ENCODE measurements around the gene KCTD5.

The KCTD5 gene

DNA sequence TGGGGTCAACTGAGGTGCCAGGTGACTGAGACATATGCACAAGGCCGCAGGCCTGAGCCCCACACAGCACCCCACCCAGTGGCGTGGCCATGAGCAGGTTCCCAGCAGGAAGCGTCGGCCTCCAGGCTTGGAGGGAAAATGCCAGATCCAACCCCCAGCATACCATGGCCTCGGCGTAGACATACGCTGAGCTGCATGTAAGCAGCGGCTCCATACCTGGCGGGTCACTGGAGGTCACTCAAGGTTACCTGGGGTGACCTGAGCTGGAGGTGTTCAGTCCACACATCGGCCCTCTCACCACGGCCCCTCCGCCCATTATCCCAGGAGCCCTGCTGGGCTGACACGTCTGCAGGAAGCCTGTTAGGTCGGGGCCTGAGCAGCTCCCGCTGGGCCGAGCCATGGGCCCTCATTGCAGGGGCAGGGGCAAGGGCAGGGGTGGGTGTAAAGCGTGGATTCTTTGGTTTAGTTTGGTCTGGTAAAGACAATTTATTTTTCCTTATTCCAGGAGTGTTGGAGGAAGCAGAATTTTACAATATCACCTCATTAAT is 15.2 kb downstream of the KCTD5 start:
- DNase-seq (ENCODE audit: low read depth), result no peak

DNA sequence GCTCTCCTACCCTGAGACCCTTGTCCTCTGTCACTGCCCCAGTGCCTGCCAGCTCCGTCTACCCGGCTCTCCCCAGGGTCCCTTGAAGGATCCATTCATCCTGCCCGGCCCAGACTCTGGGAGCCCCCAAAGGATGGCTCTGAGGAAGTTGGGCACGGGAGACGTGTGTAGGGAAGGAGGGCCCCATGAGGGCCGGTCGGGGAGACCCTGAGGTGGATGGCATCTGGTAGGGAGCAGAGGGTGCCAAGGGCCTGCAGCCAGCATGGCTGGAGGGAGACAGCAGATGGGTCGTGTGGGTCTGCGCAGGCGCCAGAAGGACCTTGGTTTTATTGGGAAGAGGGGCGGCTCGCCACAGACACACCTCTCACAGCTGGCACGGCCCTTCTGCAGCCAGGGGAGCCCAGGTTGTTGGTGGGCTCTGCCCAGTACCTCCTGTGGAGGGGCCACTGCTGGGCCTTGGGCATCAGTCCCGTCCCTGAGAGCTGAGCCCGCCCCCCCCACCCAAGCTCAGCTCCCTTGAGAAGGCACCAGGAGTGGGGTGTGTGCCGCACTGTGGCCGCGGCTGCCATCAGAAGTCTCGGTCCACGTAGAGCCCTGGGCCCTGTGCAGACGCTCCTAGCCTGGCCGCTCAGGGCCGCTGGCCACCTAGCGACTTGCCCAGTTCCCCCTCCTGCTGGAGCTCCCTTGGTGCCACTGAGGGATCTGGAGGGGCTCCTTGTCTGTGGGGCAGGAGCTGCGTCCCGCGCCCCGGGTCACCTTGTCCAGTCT is 16.0 kb downstream of the KCTD5 start:
- DNase-seq (ENCODE audit: low read depth), result no peak

DNA sequence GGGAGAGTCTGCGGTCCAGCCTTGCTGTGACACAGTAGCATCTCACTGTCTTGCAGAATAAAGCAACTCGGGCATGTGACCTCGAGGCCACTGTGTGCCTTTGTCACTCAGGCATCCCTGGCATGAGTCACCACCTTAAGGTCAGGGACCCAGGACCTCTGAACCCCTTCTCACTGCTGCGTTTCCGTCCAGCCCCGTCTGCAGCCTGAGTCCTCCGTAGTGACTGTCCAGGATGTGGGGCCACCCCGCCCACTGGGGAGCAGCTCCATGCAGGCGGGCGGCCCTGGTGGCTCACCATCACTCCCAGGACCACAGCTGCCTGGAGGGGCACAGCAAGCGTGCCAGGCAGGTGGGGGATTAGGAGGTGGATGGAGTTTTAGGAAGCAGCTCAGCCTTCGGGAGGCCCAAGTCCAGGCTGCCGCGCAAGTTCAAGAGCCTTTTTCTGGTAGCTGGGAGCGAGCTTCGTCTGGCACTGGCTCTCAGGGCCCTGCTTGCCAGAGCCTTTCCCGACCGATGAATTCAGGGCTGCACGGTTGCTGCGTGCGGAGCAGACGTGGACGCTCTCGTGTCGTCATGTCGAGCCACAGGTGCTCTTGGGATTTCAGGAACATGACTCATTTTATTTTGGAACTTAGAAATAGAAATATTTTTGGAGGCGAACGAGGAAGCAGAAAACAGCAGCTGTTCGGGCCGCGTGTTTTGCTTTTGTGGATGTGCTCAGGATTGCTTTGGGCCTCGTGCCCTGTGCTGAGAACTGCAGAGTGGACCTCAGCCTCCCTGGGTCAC is 16.8 kb downstream of the KCTD5 start:
- no peak for DNase-seq (ENCODE audit: low read depth)

DNA sequence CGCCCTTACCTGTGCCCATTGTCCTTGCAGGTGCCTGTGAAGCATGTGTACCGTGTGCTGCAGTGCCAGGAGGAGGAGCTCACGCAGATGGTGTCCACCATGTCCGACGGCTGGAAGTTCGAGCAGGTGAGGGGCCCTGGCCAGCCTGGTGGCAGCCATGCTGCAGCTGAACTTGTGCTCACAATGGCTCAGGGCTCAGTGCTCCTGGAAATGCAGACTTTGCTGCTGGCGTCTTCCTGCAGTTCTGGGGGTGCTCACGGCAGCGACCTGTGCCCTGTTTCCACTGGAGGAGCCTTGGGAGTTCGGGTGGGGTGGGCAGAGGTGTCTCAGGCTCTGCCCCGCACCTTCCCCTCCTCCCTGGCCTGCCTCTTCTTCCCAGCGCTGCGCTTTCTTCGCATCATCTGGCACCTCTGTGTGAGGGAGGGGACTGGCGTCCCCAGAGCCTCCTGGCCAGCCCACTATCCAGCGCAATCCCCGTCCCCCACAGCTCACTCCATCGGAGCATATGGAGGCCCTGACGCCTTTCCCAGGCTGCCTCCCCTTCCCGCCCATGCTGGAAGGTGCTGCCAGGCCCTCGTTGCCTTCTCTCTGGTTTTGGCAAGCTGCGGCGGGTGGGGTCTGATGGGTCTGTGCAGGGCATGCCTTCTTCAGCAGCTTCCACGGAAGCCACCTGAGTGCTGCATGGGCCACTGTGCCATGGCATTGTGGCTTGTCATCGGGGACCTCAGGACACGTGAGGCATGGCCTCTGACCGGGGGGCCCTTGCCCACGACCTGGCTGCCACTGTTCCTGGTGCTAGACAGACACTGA is 17.7 kb downstream of the KCTD5 start:
- no peak for DNase-seq (ENCODE audit: low read depth)

DNA sequence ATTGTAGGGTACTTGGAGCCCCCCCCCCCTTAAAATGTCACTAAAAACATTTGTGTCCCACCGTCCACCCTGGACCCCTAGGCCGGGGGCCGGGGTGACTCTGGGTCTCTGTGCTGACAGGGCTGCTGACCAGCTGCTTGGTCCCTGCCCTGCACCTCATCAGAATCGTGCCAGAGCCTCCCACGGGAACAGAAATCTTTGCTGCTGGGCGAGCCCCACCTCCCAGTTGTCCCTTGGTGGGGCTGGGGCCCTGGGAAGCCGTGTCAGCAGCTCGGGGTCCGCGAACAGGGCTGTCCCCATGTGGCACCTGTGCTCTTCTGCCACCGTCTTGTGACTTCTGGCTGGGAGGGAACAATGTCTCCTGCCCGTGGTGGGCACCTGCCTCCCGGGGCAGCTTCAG is 18.5 kb downstream of the KCTD5 start:
- no peak for DNase-seq (ENCODE audit: low read depth)

DNA sequence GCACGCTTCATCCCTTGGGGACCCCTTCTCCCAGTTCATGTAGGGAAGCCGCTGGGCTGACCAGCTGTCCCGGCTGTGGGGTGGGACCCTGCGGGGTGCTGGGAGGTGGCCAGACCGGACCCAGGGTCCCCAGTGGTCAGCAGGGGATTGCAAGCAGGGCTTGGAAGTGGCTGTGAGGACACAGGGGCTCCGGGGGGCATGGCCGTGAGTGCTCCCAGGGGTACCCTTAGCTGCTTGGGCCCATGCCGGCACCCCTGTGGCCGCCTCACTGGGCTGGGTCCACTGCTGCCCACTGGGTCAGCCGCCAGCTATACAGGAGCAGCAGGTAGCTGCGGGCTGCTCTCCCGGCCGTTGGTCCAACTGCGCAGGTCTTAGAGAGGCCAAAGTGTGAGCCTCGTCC is 18.9 kb downstream of the KCTD5 start:
- no peak for DNase-seq (ENCODE audit: low read depth)

DNA sequence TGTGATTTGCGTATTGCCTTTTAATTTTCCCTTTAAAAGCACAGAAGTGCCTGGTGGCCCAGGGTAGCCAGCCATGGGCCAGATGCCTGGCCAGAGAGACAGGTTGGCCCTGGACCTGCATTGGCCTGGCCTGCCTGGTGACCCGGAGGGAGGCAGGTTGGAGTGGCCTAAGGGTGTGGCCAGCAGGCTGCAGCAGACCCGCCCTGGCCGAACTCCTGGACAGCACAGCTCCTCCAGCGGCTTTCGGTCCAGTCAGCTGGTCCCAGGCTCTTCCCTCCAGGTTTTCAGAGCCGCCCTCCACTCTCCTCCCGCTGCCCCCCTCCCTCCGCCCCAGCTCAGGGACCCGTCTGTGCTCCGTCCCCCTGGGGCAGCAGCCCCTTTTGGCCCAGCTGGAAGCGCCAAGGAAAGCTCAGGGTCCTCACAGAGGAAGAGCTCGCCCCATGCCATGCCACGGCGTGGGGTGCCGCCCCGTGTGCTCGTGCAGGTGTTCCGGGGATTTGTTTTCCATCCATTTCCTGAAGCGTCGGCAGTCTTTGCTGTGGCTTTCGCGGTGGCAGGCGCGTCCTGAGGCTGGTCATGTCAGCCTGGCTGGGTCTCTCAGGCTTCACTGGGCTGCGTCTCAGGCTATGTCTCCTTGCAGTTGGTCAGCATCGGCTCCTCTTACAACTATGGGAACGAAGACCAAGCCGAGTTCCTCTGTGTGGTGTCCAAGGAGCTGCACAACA is 19.6 kb downstream of the KCTD5 start:
- no peak for DNase-seq (ENCODE audit: low read depth)

DNA sequence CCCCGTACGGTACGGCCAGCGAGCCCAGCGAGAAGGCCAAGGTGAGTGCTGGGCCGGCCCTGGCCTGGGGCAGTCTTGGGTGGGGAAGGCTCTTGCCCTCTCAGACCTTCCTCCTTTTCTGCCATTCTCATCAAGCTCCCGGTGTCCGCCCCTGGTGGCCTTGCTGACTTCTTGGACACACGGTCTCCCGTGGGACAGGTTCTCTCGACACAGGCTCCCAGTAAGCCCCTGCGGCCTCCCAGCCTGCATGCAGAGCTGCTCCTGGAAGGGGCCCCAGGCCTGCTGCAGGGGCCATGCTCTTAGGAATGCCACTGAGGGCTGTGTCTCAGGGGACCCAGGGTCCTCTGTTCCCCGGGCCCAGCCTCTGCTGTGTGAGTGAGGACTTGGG is 20.1 kb downstream of the KCTD5 start:
- DNase-seq (ENCODE audit: low read depth), result no peak

DNA sequence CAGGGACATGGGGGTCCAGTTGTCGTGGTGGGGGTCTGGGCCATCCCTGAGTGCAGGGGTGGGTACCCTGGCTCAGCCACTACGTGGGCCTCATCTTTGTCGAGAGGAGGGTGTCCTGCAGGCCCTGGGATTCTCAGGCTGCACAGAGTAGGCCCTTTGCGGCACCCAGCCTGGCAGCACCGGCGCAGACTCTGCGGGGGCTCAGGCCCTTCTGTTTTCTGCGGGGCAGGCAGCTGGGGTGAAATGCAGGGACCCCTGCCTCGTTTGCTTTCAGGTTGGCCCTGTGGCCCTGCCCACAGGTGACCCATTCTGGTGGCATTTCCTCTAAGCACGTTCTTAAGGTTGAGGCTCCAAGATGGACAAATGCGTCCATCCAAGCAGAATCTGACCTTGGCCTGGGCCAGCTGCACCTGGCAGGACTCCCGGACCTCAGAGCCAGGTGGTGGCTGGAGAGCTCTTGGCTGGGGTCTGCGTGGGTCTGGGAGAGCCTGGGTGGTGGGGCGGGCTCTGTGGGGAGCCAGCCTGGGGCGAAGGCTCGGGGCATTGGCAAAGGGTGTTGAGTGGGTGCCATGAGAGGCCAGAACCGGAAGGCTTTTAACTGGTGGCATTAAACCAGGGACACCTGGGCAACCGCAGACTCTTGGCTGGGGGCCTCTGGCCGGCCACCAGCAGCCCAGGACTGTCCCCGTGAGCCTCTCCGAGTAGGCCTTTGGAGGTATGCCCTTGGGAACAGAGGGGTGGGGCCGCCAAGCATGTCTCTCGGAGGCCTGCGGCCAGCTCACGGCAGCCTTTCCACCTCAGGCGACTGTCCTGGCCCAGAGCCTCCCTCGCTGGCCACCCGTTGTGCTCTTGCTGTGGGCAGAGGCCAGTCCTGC is 20.8 kb downstream of the KCTD5 start:
- no peak for DNase-seq (ENCODE audit: low read depth)

DNA sequence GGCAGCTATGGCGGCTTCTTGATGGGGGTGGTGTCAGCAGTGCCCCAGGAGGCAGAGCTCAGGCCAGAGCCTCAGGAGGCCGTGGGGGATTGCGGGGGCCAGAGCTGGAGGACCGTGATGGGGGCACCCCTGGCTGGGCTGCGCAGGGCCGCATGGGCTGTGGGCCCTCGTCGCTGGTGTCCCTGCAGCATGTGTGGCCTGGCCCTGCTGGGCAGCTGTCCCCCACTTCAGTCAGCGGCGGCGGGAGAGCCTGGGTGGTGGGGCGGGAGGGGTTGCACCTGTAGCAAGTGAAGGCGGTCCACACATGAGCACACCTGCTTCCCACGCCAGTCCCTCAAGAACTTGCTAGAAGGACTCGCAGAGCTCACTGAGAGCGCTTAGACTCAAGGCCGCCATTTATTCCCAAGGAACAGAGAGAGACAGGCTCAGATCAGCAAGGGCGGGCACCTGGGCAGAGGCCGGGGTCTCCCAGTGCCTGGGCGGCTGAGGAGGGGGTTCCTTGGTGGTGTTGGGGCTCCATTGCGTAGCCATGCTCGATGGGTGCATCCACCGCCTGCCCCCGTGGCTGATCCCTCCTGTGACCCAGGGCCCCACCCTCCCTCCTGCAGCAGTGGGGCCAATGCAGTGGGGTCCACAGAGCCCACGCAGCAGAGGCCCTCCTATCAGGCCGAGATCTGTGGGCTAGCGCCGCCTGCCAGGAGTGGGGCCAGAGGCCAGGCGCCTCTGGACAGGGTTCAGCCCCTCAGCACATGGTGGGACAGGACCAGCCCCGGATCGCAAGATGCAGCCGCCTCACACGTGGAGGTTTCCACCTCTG is 22.1 kb downstream of the KCTD5 start:
- no peak for DNase-seq (ENCODE audit: low read depth)

DNA sequence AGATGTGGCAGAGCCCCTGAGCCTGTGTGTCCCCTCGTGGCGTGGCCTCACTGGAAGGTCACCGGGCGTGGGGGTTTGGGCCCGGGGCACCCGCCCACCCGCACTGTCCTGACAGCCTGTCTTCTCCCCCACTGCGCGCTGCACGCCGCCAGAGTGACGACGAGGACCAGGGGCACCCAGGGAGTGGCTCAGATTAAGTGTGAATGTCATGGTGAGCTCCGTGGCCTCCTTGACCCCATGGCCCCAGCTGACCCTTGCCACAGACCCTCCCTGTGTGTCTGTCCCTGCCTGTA is 22.6 kb downstream of the KCTD5 start:
- no peak for DNase-seq (ENCODE audit: low read depth)

DNA sequence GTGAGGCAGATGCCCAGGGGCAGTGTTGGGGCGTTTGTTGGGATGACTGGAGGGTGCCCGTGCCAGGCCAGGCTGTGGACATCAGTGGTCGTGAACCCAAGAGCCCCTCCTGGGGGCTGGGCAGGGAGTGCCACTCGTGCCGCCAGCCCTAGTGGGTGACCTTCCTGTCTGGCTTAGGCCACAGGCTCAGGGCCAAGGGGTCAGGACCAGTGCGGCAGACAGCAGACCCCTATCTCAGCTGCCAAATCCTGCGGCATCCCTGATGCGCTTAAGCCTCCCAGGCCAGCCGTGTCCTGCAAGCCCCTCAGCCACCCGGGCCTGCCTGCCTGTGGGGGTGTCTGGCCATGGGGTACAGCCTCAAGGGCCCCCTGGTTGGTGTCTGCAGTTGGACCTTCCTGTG is 23.0 kb downstream of the KCTD5 start:
- no peak for DNase-seq (ENCODE audit: low read depth)

DNA sequence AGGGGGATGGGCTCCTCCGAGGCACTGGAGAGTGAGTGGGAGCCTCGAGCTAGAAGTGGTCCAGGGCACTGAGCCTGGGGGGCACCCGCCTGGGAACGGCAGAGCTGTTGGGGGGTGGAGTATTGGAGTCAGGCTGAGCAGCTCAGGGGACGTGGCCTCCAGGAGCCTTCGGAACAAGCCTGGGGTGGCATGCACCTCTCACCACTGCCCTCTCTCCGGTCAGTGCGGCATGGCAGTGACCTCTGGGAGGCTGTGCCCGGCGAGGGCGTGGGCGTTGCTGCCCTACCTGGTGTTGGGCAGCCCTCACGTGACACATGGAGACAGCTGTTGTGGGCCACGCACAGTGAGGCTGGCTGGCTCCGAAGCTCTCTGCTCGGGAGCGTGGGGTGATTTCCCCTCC is 23.8 kb downstream of the KCTD5 start:
- DNase-seq (ENCODE audit: low read depth), result no peak

DNA sequence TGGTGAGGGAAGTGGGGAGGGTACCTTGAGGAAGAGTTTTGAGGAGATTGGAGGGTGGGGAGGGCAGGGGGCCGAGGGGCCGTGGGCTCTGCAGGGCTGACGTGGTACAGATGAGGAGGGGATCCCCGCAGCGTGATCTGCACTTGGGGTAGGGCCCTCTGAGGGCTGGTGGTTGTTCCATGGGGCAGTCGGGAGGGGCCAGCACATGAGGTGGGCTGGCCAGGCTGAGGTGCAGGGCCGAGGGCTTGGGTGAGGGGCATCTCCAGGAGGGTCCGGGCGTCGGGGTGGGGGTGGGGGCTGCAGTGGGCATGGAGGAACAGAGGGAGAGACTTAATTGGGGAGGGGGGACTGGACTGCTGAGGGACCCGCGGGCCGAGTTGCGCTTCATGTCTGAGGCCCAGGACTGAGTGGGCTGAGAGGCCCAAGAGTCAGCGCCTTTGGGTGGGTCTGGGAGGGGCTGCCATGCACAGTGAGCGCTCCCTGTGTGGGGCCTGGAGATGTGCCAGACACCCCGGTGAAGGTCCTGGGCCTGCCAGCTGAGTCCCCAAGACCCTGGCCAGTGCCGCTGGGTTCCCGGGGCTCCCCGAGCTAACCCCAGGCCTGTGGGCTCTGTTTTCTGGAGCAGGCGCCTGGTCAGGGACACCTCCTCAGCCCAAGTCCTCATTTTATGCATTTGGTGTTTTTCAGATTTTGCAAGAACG is 24.4 kb downstream of the KCTD5 start:
- no peak for DNase-seq (ENCODE audit: low read depth)

DNA sequence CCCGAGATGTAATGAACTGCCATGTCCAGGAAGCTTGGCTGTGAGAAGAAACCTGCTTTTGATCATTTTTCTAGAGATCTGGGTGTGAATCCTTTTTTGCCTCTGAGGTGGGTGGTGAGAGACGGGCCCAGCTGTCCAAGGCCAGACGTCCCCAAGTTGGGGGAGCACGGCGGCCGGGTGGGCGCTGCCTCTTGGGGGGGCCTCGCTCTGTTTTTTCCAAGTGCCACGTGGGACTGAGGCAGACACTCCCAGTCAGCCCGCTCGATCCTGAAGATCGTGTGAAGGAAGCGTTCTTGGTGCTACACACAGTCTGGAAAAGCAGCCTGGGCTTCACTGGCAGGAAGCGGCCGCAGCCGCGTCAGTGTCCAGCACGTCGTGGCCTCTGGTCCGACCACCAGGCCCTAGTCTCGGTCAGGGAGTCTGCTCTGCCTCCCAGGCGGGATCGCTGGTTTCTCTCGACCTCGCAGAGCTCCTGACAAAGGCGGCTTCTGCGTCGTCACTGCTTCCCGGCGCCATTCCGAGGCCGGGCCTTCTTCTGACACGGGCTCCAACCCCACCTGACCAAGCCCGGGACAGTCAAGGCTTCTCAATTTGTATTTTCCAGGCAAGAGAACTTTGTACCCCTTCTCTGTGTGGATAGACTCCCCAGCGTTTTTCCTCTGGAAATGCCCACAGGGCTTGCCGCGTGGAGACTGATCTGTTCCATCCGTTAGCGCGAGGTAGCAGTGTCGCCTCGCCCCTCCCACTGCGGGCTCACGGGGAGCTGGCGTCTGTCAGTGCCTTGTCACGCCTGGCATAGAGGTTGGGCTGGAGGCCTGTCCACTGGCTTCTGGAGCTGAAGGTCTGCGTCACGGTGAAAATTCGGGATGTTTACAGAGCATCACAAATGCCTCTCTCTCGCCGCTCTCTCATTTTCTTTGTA is 25.3 kb downstream of the KCTD5 start:
- no peak for DNase-seq (ENCODE audit: low read depth)

DNA sequence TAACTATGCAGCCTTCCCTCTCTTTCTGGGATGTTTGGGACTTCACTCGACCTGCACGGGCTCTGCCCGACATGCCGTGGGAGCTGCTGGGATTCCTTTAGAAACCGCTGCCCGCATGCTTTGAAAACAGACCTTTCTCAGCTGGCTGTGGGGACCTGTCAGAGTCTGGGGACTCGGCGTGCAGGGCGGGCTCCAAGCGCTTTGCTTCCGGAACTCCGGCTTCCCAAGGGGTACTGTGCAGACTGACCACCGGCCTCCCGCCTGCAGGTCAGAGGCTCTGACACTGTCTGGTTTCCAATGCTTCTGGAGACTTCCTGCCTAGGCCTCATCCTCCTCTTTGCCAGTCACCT is 25.9 kb downstream of the KCTD5 start:
- DNase-seq (ENCODE audit: low read depth), result no peak

DNA sequence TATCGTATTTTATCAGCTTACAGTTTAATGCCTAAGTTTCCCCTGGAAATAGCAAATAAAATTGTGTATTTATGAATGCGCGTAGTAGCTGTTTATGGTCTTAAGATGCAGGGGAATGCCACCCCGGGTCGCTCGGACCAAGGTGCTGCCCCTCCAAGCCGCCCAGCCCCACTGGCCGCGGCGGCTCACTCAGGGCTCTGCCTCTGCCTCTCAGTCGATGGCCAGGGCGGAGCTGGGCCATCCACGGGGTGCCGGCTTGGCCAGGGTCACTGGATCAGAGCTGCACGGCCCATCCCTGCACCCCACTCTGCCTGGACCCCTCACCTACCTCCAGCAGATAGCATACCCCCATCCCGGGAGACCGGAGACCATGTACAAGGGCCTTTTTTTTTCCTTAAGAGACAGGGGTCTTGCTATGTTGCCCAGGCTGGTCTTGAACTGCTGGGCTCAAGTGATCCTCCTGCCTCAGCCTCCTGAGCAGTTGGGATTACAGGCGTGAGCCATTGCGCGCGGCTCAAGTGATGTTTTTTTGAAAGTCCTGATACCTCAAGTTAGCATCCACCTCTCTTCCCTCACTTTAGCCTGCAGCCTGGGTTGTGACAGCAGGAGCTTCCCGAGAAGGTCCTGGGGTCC is 26.7 kb downstream of the KCTD5 start:
- DNase-seq (ENCODE audit: low read depth), result no peak

DNA sequence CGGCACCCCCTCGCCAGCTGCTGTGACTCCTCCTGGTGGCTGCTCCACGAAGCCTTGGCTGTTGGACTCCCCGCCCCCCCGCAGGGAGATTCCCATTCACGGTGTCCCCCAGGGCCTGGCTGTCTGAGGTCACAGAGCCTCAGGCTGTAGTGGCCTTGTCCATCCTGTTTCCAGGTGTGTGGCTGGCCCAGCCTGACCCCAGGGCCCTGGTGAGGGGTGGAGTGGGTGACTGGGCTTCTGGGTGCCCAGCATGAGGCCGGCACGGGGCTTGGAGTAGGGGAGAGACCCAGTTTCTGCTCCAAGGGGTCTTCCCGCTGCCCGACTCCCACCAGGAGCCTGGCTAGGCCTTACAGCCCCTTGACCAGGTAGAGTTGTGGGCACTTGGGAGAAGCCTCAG is 27.3 kb downstream of the KCTD5 start:
- DNase-seq (ENCODE audit: low read depth), result no peak

Data from activated T-helper 9 cell treated with anti-CD3 and anti-CD28 coated beads, Interleukin-2, amount 50 U/mL, for 16 hours (primary cell).